GM23248 (cell line): ENCODE data around the gene GTF2E1. TPM values are rescaled to one million over a fixed set of nuclear protein-coding genes. Genes with fewer than 3 reads are reported as not detected.

Experiments
- DNase-seq: peaks from one replicate; pipeline ENCODE4 v3.0.0-alpha.2; 2015
- H2AFZ ChIP-seq: fragments of 200-600 bp; sonication (generic); 2 replicates; pipeline ENCODE4 v1.6.1; 2016; ENCODE audit warnings: antibody characterized with exemption
- H3F3A ChIP-seq: fragments of 200-600 bp; sonication (generic); 2 replicates; pipeline ENCODE4 v1.6.1; 2016; ENCODE audit warnings: mild to moderate bottlenecking, antibody characterized with exemption, mixed run types; ENCODE audit not compliant: insufficient read depth
- H3K27ac ChIP-seq: fragments of 200-600 bp; sonication (generic); 2 replicates; pipeline ENCODE4 v1.5.1; 2016; ENCODE audit warnings: mild to moderate bottlenecking
- H3K27me3 ChIP-seq: fragments of 200-600 bp; sonication (generic); replicated peaks from 2 replicates; pipeline ENCODE4 v1.6.1; 2016; ENCODE audit warnings: mild to moderate bottlenecking; ENCODE audit not compliant: insufficient read depth
- H3K36me3 ChIP-seq: fragments of 200-600 bp; sonication (generic); 2 replicates; pipeline ENCODE4 v1.6.1; 2016; ENCODE audit warnings: low read depth, mild to moderate bottlenecking
- H3K4me1 ChIP-seq: fragments of 200-600 bp; sonication (generic); 2 replicates; pipeline ENCODE4 v1.6.1; 2016; ENCODE audit warnings: mild to moderate bottlenecking; ENCODE audit not compliant: insufficient read depth
- H3K4me2 ChIP-seq: fragments of 200-600 bp; sonication (generic); one replicate; pipeline ENCODE4 v1.6.1; 2016; ENCODE audit warnings: mild to moderate bottlenecking; ENCODE audit not compliant: unreplicated experiment
- H3K4me3 ChIP-seq: fragments of 200-600 bp; sonication (generic); 2 replicates; pipeline ENCODE4 v1.5.1; 2016; ENCODE audit warnings: mild to moderate bottlenecking
- H3K79me2 ChIP-seq: fragments of 200-600 bp; sonication (generic); 2 replicates; pipeline ENCODE4 v1.6.1; 2016; ENCODE audit warnings: mild to moderate bottlenecking; ENCODE audit not compliant: insufficient read depth
- H3K9ac ChIP-seq: fragments of 200-600 bp; sonication (generic); 2 replicates; pipeline ENCODE4 v1.6.1; 2016; ENCODE audit warnings: mild to moderate bottlenecking
- H3K9me2 ChIP-seq: fragments of 200-600 bp; sonication (generic); 2 replicates; pipeline ENCODE4 v1.6.1; 2016; ENCODE audit warnings: mixed run types, mild to moderate bottlenecking, moderate library complexity; ENCODE audit not compliant: insufficient read depth
- H3K9me3 ChIP-seq: fragments of 200-600 bp; sonication (generic); one replicate; pipeline ENCODE4 v1.6.1; 2017; ENCODE audit warnings: low read depth
- H4K20me1 ChIP-seq: fragments of 200-600 bp; sonication (generic); 2 replicates; pipeline ENCODE4 v1.6.0; 2016; ENCODE audit not compliant: insufficient read depth
- EZH2 ChIP-seq: fragments of 200-600 bp; sonication (generic); IDR thresholded peaks from 2 replicates; pipeline ENCODE4 v1.6.1; 2018; ENCODE audit warnings: antibody characterized with exemption, mild to moderate bottlenecking; ENCODE audit not compliant: insufficient read depth, poor library complexity, severe bottlenecking
- EZH2phosphoT487 ChIP-seq: fragments of 200-600 bp; sonication (generic); IDR thresholded peaks from 2 replicates; pipeline ENCODE4 v1.6.1; 2018; ENCODE audit warnings: antibody characterized with exemption, moderate library complexity, mild to moderate bottlenecking, low read depth; ENCODE audit not compliant: insufficient read depth
- WGBS, 2 experiments: methylation state at CpG; one replicate each; pipeline ENCODE4 v1.1.6; 2015 to 2017; ENCODE audit warnings: low lambda C conversion rate in 2 of 2, low coverage in 1 of 2; ENCODE audit errors: missing lambda C conversion rate in 2 of 2; 5-methylcytosine and 5-hydroxymethylcytosine counted together
- in situ Hi-C: fragments of 300-500 bp; cut with MboI; formaldehyde crosslinking; loops from 2 replicates; pipeline ENCODE4 v1.15.0; 2020
- polyA plus RNA-seq: library from polyadenylated mRNA; unstranded; fragments of >200 nt; fragmentation: Nextera tagmentation; extraction: Ambion mirVana; gene quantifications from 2 replicates; pipeline ENCODE4 v1.2.1, GENCODE V29; 2016
- total RNA-seq: library from RNA; depleted of rRNA; stranded (reverse); fragments of >200 nt; shearing (Covaris generic); gene quantifications from 2 replicates; pipeline ENCODE4 v1.2.3, GENCODE V29; 2014

The GTF2E1 gene
- total and polyA plus RNA-seq, 2 experiments from 2014 or later = 7.2 to 10.8 TPM

- in situ Hi-C loops = no loop called here
- H3K9ac ChIP-seq = peak overlapping the region; percentile 90
- H3K4me3 ChIP-seq = peak overlapping the region; percentile 92
- H3K27me3 ChIP-seq = no peaks in the 10 kb centered on the region
- no peaks in the 10 kb centered on the region for H4K20me1 ChIP-seq
- H3K4me2 ChIP-seq = peak overlapping the region; percentile 82
- H3K9me3 ChIP-seq = no peaks in the 10 kb centered on the region
- H2AFZ ChIP-seq = peak overlapping the region; percentile 98
- TF ChIP-seq EZH2phosphoT487 = no peak
- no peak for TF ChIP-seq EZH2
- peaks cover 51% of the 10 kb centered on the region for H3K79me2 ChIP-seq
- 3 to 5% methylated on average over 10 of the region's 10 CpGs for WGBS, 2 experiments
- H3K36me3 ChIP-seq = no peaks in the 10 kb centered on the region; the same call in 1 of the 2 replicates
- no peaks in the 10 kb centered on the region for H3K9me2 ChIP-seq
- peaks cover 7% of the 10 kb centered on the region for H3F3A ChIP-seq
- peak overlapping the region; percentile 91 for H3K27ac ChIP-seq
- peak; percentile 56 for DNase-seq
- peaks cover 17% of the 10 kb centered on the region for H3K4me1 ChIP-seq
Observed at GRCh38 chr3:120741837-120742197, 727 bp upstream of the GTF2E1 start.

GRCh38 chr3:120742849-120743365 is 363 bp downstream of the GTF2E1 start:
- 1% methylated on average over 25 to 26 of the region's 26 CpGs for WGBS, 2 experiments
- Histone ChIP-seq H3K4me1 (peaks cover 17% of the 10 kb centered on the region), H3K79me2 (peaks cover 58% of the 10 kb centered on the region), H3K27ac (peak overlapping the region; percentile 91), H3F3A (peaks cover 7% of the 10 kb centered on the region), H4K20me1 (no peaks in the 10 kb centered on the region), H3K4me3 (peak overlapping the region; percentile 92), H3K9me2 (no peaks in the 10 kb centered on the region), H3K4me2 (peak overlapping the region; percentile 99), H3K9ac (peak overlapping the region; percentile 90), H3K36me3 (no peaks in the 10 kb centered on the region), H3K27me3 (no peaks in the 10 kb centered on the region), H3K9me3 (no peaks in the 10 kb centered on the region), H2AFZ (peak overlapping the region; percentile 98)
- in situ Hi-C loops = no loop called here
- TF ChIP-seq EZH2phosphoT487 (no peak), EZH2 (no peak)
- peak; percentile 67 for DNase-seq

- in situ Hi-C loops = no loop called here
- 1 to 3% methylated on average over 6 of the region's 6 CpGs for WGBS, 2 experiments
- peak; percentile 69 for DNase-seq
- H3K27me3 ChIP-seq = no peaks in the 10 kb centered on the region
- no peaks in the 10 kb centered on the region for H3K9me3 ChIP-seq
- H3K36me3 ChIP-seq = no peaks in the 10 kb centered on the region
- H3K4me3 ChIP-seq = peak overlapping the region; percentile 92
- H4K20me1 ChIP-seq = no peaks in the 10 kb centered on the region
- H2AFZ ChIP-seq = peak overlapping the region; percentile 98
- TF ChIP-seq EZH2 (no peak), EZH2phosphoT487 (no peak)
- peak overlapping the region; percentile 90 for H3K9ac ChIP-seq
- peaks cover 7% of the 10 kb centered on the region for H3F3A ChIP-seq
- H3K4me2 ChIP-seq = peak overlapping the region; percentile 99
- no peaks in the 10 kb centered on the region for H3K9me2 ChIP-seq
- H3K79me2 ChIP-seq = peaks cover 62% of the 10 kb centered on the region
- peaks cover 17% of the 10 kb centered on the region for H3K4me1 ChIP-seq
- peak overlapping the region; percentile 91 for H3K27ac ChIP-seq
Observed at GRCh38 chr3:120743556-120744195, 1.1 kb downstream of the GTF2E1 start.

- H4K20me1 ChIP-seq = no peaks in the 10 kb centered on the region
- H3F3A ChIP-seq = peaks cover 7% of the 10 kb centered on the region
- DNase-seq = no peak
- no peak overlapping the region for H3K4me3 ChIP-seq
- no peaks in the 10 kb centered on the region for H3K9me2 ChIP-seq
- H2AFZ ChIP-seq = no peak overlapping the region
- no peak overlapping the region for H3K4me2 ChIP-seq
- TF ChIP-seq EZH2phosphoT487 = no peak
- H3K36me3 ChIP-seq = no peaks in the 10 kb centered on the region
- H3K27me3 ChIP-seq = no peaks in the 10 kb centered on the region
- no peaks in the 10 kb centered on the region for H3K9me3 ChIP-seq
- no peak overlapping the region for H3K9ac ChIP-seq
- 78 to 86% methylated on average over 3 of the region's 3 CpGs for WGBS, 2 experiments
- in situ Hi-C loops = no loop called here
- H3K27ac ChIP-seq = no peak overlapping the region
- peaks cover 73% of the 10 kb centered on the region for H3K79me2 ChIP-seq
- peaks cover 17% of the 10 kb centered on the region for H3K4me1 ChIP-seq
Observed at GRCh38 chr3:120745466-120745865, 2.9 kb downstream of the GTF2E1 start.
